Peyer's patch (tissue), 4 donors: ENCODE measurements around the gene KIF1A.

ENCODE experiments used
- CTCF ChIP-seq, 6 experiments: fragments of 450-650 bp in 4 of 6; fragments of 200-600 bp in 2 of 6; sonication (generic) in 1 of 6; IDR thresholded peaks; one replicate each; pipeline ENCODE4 v1.5.1; 2017 to 2019; ENCODE audit warnings: antibody characterized with exemption in 6 of 6, mild to moderate bottlenecking in 3 of 6, moderate library complexity in 1 of 6
- POLR2A ChIP-seq, 2 donors: fragments of 450-650 bp; IDR thresholded peaks; one replicate each; pipeline ENCODE4 v1.5.1; 2017; ENCODE audit warnings: antibody characterized with exemption in 2 of 2, mild to moderate bottlenecking in 2 of 2, moderate library complexity in 2 of 2

- TF ChIP-seq POLR2A (IDR thresholded peaks at IDR 0.05) (no peak), CTCF (IDR thresholded peaks at IDR 0.05) (no peak)
Observed at GRCh38 chr2:240762249-240762648, 57.8 kb downstream of the KIF1A start.
